H9 (cell line): ENCODE measurements around the gene CD248. TPM values are rescaled to one million over a fixed set of nuclear protein-coding genes. Genes with fewer than 3 reads are reported as not detected.

Experiments used
- DNase-seq: peaks from one replicate; pipeline ENCODE4 v3.0.0-alpha.2; 2017
- H2AFZ ChIP-seq: one replicate; pipeline ENCODE4 v1.6.1; 2013; ENCODE audit warnings: mild to moderate bottlenecking, low read length, control low read depth, moderate library complexity
- H2AK5ac ChIP-seq: 2 replicates; pipeline ENCODE4 v1.6.1; 2013; ENCODE audit warnings: low read length, control low read depth, mixed read lengths; ENCODE audit not compliant: insufficient read length
- H2BK120ac ChIP-seq: one replicate; pipeline ENCODE4 v1.6.1; 2013; ENCODE audit warnings: low read depth, mild to moderate bottlenecking, low read length, control low read depth, inconsistent platforms; ENCODE audit not compliant: poor library complexity, severe bottlenecking
- H2BK12ac ChIP-seq: 2 replicates; pipeline ENCODE4 v1.6.1; 2013; ENCODE audit warnings: low read length, control low read depth, mixed read lengths, low read depth; ENCODE audit not compliant: insufficient read length
- H2BK15ac ChIP-seq: 2 replicates; pipeline ENCODE4 v1.6.1; 2013; ENCODE audit warnings: low read depth, low read length, control low read depth
- H2BK20ac ChIP-seq: one replicate; pipeline ENCODE4 v1.6.1; 2013; ENCODE audit warnings: low read depth, mild to moderate bottlenecking, low read length, control low read depth, inconsistent platforms; ENCODE audit not compliant: poor library complexity, severe bottlenecking
- H2BK5ac ChIP-seq: 2 replicates; pipeline ENCODE4 v1.6.1; 2013; ENCODE audit warnings: low read length, control low read depth, mixed read lengths; ENCODE audit not compliant: insufficient read length
- H3K14ac ChIP-seq: 2 replicates; pipeline ENCODE4 v1.6.1; 2013; ENCODE audit warnings: low read length, control low read depth; ENCODE audit not compliant: insufficient read depth
- H3K18ac ChIP-seq: 2 replicates; pipeline ENCODE4 v1.6.1; 2013; ENCODE audit warnings: low read depth, mild to moderate bottlenecking, mixed read lengths, low read length, control low read depth; ENCODE audit not compliant: insufficient read length
- H3K23ac ChIP-seq: 2 replicates; pipeline ENCODE4 v1.6.1; 2013; ENCODE audit warnings: low read length, control low read depth, mixed read lengths, low read depth; ENCODE audit not compliant: insufficient read length
- H3K23me2 ChIP-seq: 2 replicates; pipeline ENCODE4 v1.6.1; 2013; ENCODE audit warnings: low read depth, mild to moderate bottlenecking, mixed read lengths, low read length, control low read depth; ENCODE audit not compliant: insufficient read length, poor library complexity, severe bottlenecking
- H3K27ac ChIP-seq: 2 replicates; pipeline ENCODE4 v1.5.1; 2013; ENCODE audit warnings: low read length, control low read depth, mixed read lengths, low read depth; ENCODE audit not compliant: insufficient read length
- H3K27me3 ChIP-seq: 2 replicates; pipeline ENCODE4 v1.6.1; 2013; ENCODE audit warnings: low read length, control low read depth, inconsistent platforms; ENCODE audit not compliant: insufficient read depth
- H3K4ac ChIP-seq: 2 replicates; pipeline ENCODE4 v1.6.1; 2013; ENCODE audit warnings: low read depth, mild to moderate bottlenecking, control low read depth, inconsistent platforms, low read length, moderate library complexity
- H3K4me1 ChIP-seq: 2 replicates; pipeline ENCODE4 v1.6.1; 2013; ENCODE audit warnings: low read length, control low read depth, inconsistent platforms; ENCODE audit not compliant: insufficient read depth
- H3K4me2 ChIP-seq: 2 replicates; pipeline ENCODE4 v1.6.1; 2013; ENCODE audit warnings: low read length, control low read depth, mixed read lengths; ENCODE audit not compliant: insufficient read length, insufficient read depth
- H3K56ac ChIP-seq: 2 replicates; pipeline ENCODE4 v1.6.1; 2013; ENCODE audit warnings: low read depth, mild to moderate bottlenecking, mixed read lengths, low read length, control low read depth; ENCODE audit not compliant: insufficient read length
- H3K79me1 ChIP-seq: 2 replicates; pipeline ENCODE4 v1.6.1; 2013; ENCODE audit warnings: low read depth, mild to moderate bottlenecking, moderate library complexity, low read length, control low read depth, inconsistent platforms; ENCODE audit not compliant: insufficient read depth, poor library complexity, severe bottlenecking
- H3K79me2 ChIP-seq: 2 replicates; pipeline ENCODE4 v1.6.1; 2013; ENCODE audit warnings: low read length, control low read depth, inconsistent platforms; ENCODE audit not compliant: insufficient read depth
- H3K9ac ChIP-seq: 2 replicates; pipeline ENCODE4 v1.6.1; 2013; ENCODE audit warnings: low read length, control low read depth, mixed read lengths; ENCODE audit not compliant: insufficient read length; ENCODE audit errors: extremely low read depth
- H3K9me3 ChIP-seq: one replicate; pipeline ENCODE4 v1.6.1; 2013; ENCODE audit warnings: low read depth, low read length, inconsistent platforms; ENCODE audit not compliant: control insufficient read depth
- H3T11ph ChIP-seq: one replicate; pipeline ENCODE4 v1.6.1; 2013; ENCODE audit warnings: mild to moderate bottlenecking, low read length, control low read depth, inconsistent platforms
- H4K20me1 ChIP-seq: one replicate; pipeline ENCODE4 v1.6.1; 2013; ENCODE audit not compliant: control insufficient read depth, insufficient read length, insufficient read depth
- H4K5ac ChIP-seq: 2 replicates; pipeline ENCODE4 v1.6.1; 2013; ENCODE audit warnings: low read depth, mild to moderate bottlenecking, mixed read lengths, low read length, control low read depth; ENCODE audit not compliant: insufficient read length
- H4K8ac ChIP-seq: replicated peaks from 2 replicates; pipeline ENCODE4 v1.6.1; 2013; ENCODE audit warnings: low read length, control low read depth, mixed read lengths, low read depth; ENCODE audit not compliant: insufficient read length
- H4K91ac ChIP-seq: 2 replicates; pipeline ENCODE4 v1.6.1; 2013; ENCODE audit warnings: low read depth, mild to moderate bottlenecking, moderate library complexity, mixed read lengths, low read length, control low read depth; ENCODE audit not compliant: insufficient read length
- H3K27ac Mint-ChIP-seq, 3 experiments: 2 replicates in 2 of 3; 3 replicates in 1 of 3; pipeline ENCODE4 v1.8.0; 2020 to 2021; ENCODE audit warnings: mixed read lengths in 3 of 3, mild to moderate bottlenecking in 1 of 3, moderate library complexity in 1 of 3
- H3K27me3 Mint-ChIP-seq: 2 replicates; pipeline ENCODE4 v1.8.0; 2021; ENCODE audit warnings: low read depth, mild to moderate bottlenecking, moderate library complexity, mixed read lengths
- H3K36me3 Mint-ChIP-seq, 3 experiments: 2 replicates in 2 of 3; 3 replicates in 1 of 3; pipeline ENCODE4 v1.8.0; 2020 to 2021; ENCODE audit warnings: low read depth in 3 of 3, mixed read lengths in 3 of 3; ENCODE audit not compliant: insufficient read depth in 1 of 3
- H3K4me1 Mint-ChIP-seq, 2 experiments: 2 replicates each; pipeline ENCODE4 v1.8.0; 2020; ENCODE audit warnings: mixed read lengths in 2 of 2
- H3K4me3 Mint-ChIP-seq, 2 experiments: 2 replicates in 1 of 2; 3 replicates in 1 of 2; pipeline ENCODE4 v1.8.0; 2020 to 2021; ENCODE audit warnings: mild to moderate bottlenecking in 2 of 2, mixed read lengths in 2 of 2, moderate library complexity in 1 of 2
- H3K9me3 Mint-ChIP-seq, 2 experiments: 2 replicates in 1 of 2; 3 replicates in 1 of 2; pipeline ENCODE4 v1.8.0; 2020; ENCODE audit warnings: mild to moderate bottlenecking in 2 of 2, mixed read lengths in 2 of 2, moderate library complexity in 1 of 2
- WGBS: extraction: QIAGEN DNeasy Blood & Tissue Kit; methylation state at CpG from one replicate; pipeline ENCODE4 v1.1.7; 2013; ENCODE audit warnings: missing lambda C conversion rate, low lambda C conversion rate, mixed read lengths; ENCODE audit not compliant: insufficient read length; ENCODE audit errors: extremely low coverage; 5-methylcytosine and 5-hydroxymethylcytosine counted together
- total RNA-seq: library from RNA; stranded (reverse); gene quantifications from 2 replicates; pipeline ENCODE4 v1.2.1, GENCODE V29; 2021
- TF ChIP-seq, protein P1 (sequence below): fragments of 200-600 bp; sonication (generic); conservative IDR thresholded peaks from 3 replicates; pipeline ENCODE4 v1.8.0; 2021; ENCODE audit warnings: antibody characterized with exemption, mild to moderate bottlenecking

CD248 gene
- total RNA-seq, 1 experiment from 2014 or later = 1.5 TPM

DNA sequence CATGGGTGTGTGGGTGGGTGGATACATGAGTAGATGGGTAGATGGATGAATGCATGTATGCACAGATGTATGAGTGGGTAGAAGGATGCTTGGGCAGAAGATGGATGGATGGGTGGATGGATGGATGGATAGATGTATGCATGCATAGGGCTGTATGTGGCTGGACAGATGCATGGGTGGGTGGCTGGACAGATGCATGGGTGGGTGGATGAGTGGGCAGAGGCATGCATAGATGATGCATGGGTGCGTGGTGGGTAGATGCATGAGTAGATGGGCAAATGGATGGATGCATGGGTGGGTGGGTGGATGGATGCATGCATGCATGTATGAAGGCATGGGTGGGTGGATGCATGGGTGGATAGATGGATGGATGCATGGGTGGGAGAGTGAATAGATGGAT, 6.8 kb upstream of the CD248 start:
- Histone ChIP-seq H3K18ac (no peak overlapping the region), H3K9me3 (no peaks in the 10 kb centered on the region), H3K4me2 (no peak overlapping the region), H3T11ph (no peak overlapping the region), H3K79me2 (no peaks in the 10 kb centered on the region), H3K27ac (no peak overlapping the region), H2AFZ (no peak overlapping the region), H3K23ac (no peak overlapping the region), H2BK15ac (no peak overlapping the region), H3K9ac (no peak overlapping the region), H4K20me1 (no peaks in the 10 kb centered on the region), H3K27me3 (no peaks in the 10 kb centered on the region), H2AK5ac (no peak overlapping the region), H3K79me1 (no peaks in the 10 kb centered on the region), H2BK120ac (no peak overlapping the region), H2BK5ac (no peak overlapping the region), H3K4ac (no peak overlapping the region), H4K91ac (no peak overlapping the region), H3K23me2 (no peaks in the 10 kb centered on the region), H4K8ac (no peak overlapping the region), H3K56ac (no peak overlapping the region), H4K5ac (no peak overlapping the region), H3K14ac (no peak overlapping the region), H3K4me1 (0 out of 2 replicates have a peak, but pooled peaks cover 2% of the 10 kb centered on the region), H2BK20ac (no peak overlapping the region), H2BK12ac (no peak overlapping the region)
- TF ChIP-seq, protein P1, sequence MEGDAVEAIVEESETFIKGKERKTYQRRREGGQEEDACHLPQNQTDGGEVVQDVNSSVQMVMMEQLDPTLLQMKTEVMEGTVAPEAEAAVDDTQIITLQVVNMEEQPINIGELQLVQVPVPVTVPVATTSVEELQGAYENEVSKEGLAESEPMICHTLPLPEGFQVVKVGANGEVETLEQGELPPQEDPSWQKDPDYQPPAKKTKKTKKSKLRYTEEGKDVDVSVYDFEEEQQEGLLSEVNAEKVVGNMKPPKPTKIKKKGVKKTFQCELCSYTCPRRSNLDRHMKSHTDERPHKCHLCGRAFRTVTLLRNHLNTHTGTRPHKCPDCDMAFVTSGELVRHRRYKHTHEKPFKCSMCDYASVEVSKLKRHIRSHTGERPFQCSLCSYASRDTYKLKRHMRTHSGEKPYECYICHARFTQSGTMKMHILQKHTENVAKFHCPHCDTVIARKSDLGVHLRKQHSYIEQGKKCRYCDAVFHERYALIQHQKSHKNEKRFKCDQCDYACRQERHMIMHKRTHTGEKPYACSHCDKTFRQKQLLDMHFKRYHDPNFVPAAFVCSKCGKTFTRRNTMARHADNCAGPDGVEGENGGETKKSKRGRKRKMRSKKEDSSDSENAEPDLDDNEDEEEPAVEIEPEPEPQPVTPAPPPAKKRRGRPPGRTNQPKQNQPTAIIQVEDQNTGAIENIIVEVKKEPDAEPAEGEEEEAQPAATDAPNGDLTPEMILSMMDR = no peak
- peaks cover 6 to 17% (median 14%) of the 10 kb centered on the region in 3 experiments for H3K36me3 Mint-ChIP-seq
- H3K27me3 Mint-ChIP-seq = peaks cover 23% of the 10 kb centered on the region
- no peak overlapping the region; a peak in 1 of 5 replicates for H3K4me3 Mint-ChIP-seq
- no CpG with 5 or more reads among the region's 1 CpG for WGBS
- peaks cover 11 to 26% of the 10 kb centered on the region in 2 experiments for H3K4me1 Mint-ChIP-seq
- DNase-seq = no peak
- H3K9me3 Mint-ChIP-seq = peaks cover 14 to 16% of the 10 kb centered on the region in 2 experiments
- H3K27ac Mint-ChIP-seq = no peak overlapping the region
